ENCODE measurements around the gene MEIKIN.

The MEIKIN gene

GRCh38 chr5:131968396-131968954 is 23.0 kb upstream of the MEIKIN start:
- TF ChIP-seq MAX (IDR thresholded peaks at IDR 0.05; ENCODE audit: low read depth, low read length) = no peak
- no peak for TF ChIP-seq POLR2A (IDR thresholded peaks at IDR 0.05; ENCODE audit: extremely low read depth, insufficient read length)
- no peak for TF ChIP-seq CTCF (IDR thresholded peaks at IDR 0.05; ENCODE audit: low read depth, low read length)
- TF ChIP-seq MYC (IDR thresholded peaks at IDR 0.05; ENCODE audit: low read depth, low read length) = no peak
- no peak for DNase-seq (ENCODE audit: low read depth)
- no peak overlapping the region for H3K4me3 ChIP-seq (ENCODE audit: low read depth, low read length)

GRCh38 chr5:131966551-131966950 is 21.1 kb upstream of the MEIKIN start:
- no peak for TF ChIP-seq CTCF (IDR thresholded peaks at IDR 0.05; ENCODE audit: low read depth, low read length)
- no peak for TF ChIP-seq MYC (IDR thresholded peaks at IDR 0.05; ENCODE audit: low read depth, low read length)
- TF ChIP-seq POLR2A (IDR thresholded peaks at IDR 0.05; ENCODE audit: extremely low read depth, insufficient read length) = no peak
- TF ChIP-seq MAX (IDR thresholded peaks at IDR 0.05; ENCODE audit: low read depth, low read length) = no peak
- DNase-seq (ENCODE audit: low read depth) = no peak
- no peak overlapping the region for H3K4me3 ChIP-seq (ENCODE audit: low read depth, low read length)

GRCh38 chr5:131965826-131966415 is 20.5 kb upstream of the MEIKIN start:
- H3K4me3 ChIP-seq (ENCODE audit: low read depth, low read length) = no peak overlapping the region
- DNase-seq (ENCODE audit: low read depth) = no peak
- no peak for TF ChIP-seq MYC (IDR thresholded peaks at IDR 0.05; ENCODE audit: low read depth, low read length)
- TF ChIP-seq MAX (IDR thresholded peaks at IDR 0.05; ENCODE audit: low read depth, low read length) = no peak
- no peak for TF ChIP-seq POLR2A (IDR thresholded peaks at IDR 0.05; ENCODE audit: extremely low read depth, insufficient read length)

GRCh38 chr5:131959906-131960305 is 14.4 kb upstream of the MEIKIN start:
- DNase-seq (ENCODE audit: low read depth) = no peak
- no peak for TF ChIP-seq CTCF (IDR thresholded peaks at IDR 0.05; ENCODE audit: low read depth, low read length)
- TF ChIP-seq MAX (IDR thresholded peaks at IDR 0.05; ENCODE audit: low read depth, low read length) = no peak
- TF ChIP-seq MYC (IDR thresholded peaks at IDR 0.05; ENCODE audit: low read depth, low read length) = no peak
- TF ChIP-seq POLR2A (IDR thresholded peaks at IDR 0.05; ENCODE audit: extremely low read depth, insufficient read length) = no peak
- no peak overlapping the region for H3K4me3 ChIP-seq (ENCODE audit: low read depth, low read length)

GRCh38 chr5:131959136-131959535 is 13.7 kb upstream of the MEIKIN start:
- TF ChIP-seq CTCF (IDR thresholded peaks at IDR 0.05; ENCODE audit: low read depth, low read length) (no peak), POLR2A (IDR thresholded peaks at IDR 0.05; ENCODE audit: extremely low read depth, insufficient read length) (no peak), MAX (IDR thresholded peaks at IDR 0.05; ENCODE audit: low read depth, low read length) (no peak), MYC (IDR thresholded peaks at IDR 0.05; ENCODE audit: low read depth, low read length) (no peak)
- no peak for DNase-seq (ENCODE audit: low read depth)

GRCh38 chr5:131957721-131958441 is 12.4 kb upstream of the MEIKIN start:
- no peak overlapping the region for H3K4me3 ChIP-seq (ENCODE audit: low read depth, low read length)
- no peak for DNase-seq (ENCODE audit: low read depth)
- TF ChIP-seq CTCF (IDR thresholded peaks at IDR 0.05; ENCODE audit: low read depth, low read length) (no peak), MYC (IDR thresholded peaks at IDR 0.05; ENCODE audit: low read depth, low read length) (no peak), MAX (IDR thresholded peaks at IDR 0.05; ENCODE audit: low read depth, low read length) (no peak), POLR2A (IDR thresholded peaks at IDR 0.05; ENCODE audit: extremely low read depth, insufficient read length) (no peak)

More at GRCh38 chr5:131959136-131959535, 13.7 kb upstream of the MEIKIN start:
- H3K4me3 ChIP-seq (ENCODE audit: low read depth, low read length) = no peak overlapping the region

All from NB4 (cell line).